Mononuclear cell (primary cell): ENCODE data around the gene CDRT4. TPM values are rescaled to one million over a fixed set of nuclear protein-coding genes. Genes with fewer than 3 reads are reported as not detected.

Source experiments
- total RNA-seq: library from RNA; depleted of rRNA; stranded (reverse); fragments of >200 nt; gene quantifications from one replicate; pipeline ENCODE4 v1.2.3, GENCODE V29; 2012

CDRT4 gene
- total RNA-seq, 1 donor = 1.3 TPM

Other genes with a start within 250 kb of the CDRT4 start
- gene PMP22, start 202.3 kb downstream of the CDRT4 start, total RNA-seq = 2.0 TPM
- not detected for gene TEKT3, start 126.0 kb downstream of the CDRT4 start, total RNA-seq
- gene TVP23C, start 95.9 kb upstream of the CDRT4 start, total RNA-seq = 24.2 TPM
- gene FBXW10B, start 152.1 kb upstream of the CDRT4 start, total RNA-seq = 0.21 TPM
- 5.5 TPM for gene TRIM16, start 216.7 kb upstream of the CDRT4 start, total RNA-seq
- gene ZNF286A, start 232.1 kb upstream of the CDRT4 start, total RNA-seq = 18.6 TPM